ENCODE measurements around the gene MAST1.
"Not testable (repeated sequence)": the region's sequence is repeated elsewhere in the genome, so short reads cannot be mapped to it uniquely, and the experiment has no call there.

The MAST1 gene

GRCh38 chr19:12843999-12844732 is 5.9 kb downstream of the MAST1 start:
- no peaks in the 10 kb centered on the region for H3K27me3 ChIP-seq (ENCODE audit: control insufficient read depth, insufficient read depth, low read length)

GRCh38 chr19:12846613-12847012 is 8.3 kb downstream of the MAST1 start:
- H3K36me3 ChIP-seq (ENCODE audit: control insufficient read depth, insufficient read depth, low read length); H3K4me2 ChIP-seq (ENCODE audit: low read length); H3K79me2 ChIP-seq; H3K4me3 ChIP-seq (ENCODE audit: low read depth, low read length); H3K27ac ChIP-seq; H3K9me3 ChIP-seq (ENCODE audit: control insufficient read depth, low read length); H3K4me1 ChIP-seq; H2AFZ ChIP-seq; H3K9ac ChIP-seq; H3K27me3 ChIP-seq (ENCODE audit: control insufficient read depth, insufficient read depth, low read length): not testable (repeated sequence)

More at GRCh38 chr19:12843999-12844732, 5.9 kb downstream of the MAST1 start:
- Histone ChIP-seq H3K4me1 (peaks cover 11% of the 10 kb centered on the region), H3K9me3 (ENCODE audit: control insufficient read depth, low read length) (no peaks in the 10 kb centered on the region), H3K27ac (no peak overlapping the region), H2AFZ (no peak overlapping the region), H3K36me3 (ENCODE audit: control insufficient read depth, insufficient read depth, low read length) (no peaks in the 10 kb centered on the region), H3K4me2 (ENCODE audit: low read length) (no peak overlapping the region), H3K4me3 (ENCODE audit: low read depth, low read length) (no peak overlapping the region), H3K9ac (no peak overlapping the region), H3K79me2 (peaks cover 9% of the 10 kb centered on the region)
- TF ChIP-seq CTCF (IDR thresholded peaks at IDR 0.05), result no peak

- Histone ChIP-seq H3K4me3 (ENCODE audit: low read depth, low read length) (no peak overlapping the region), H3K27ac (no peak overlapping the region), H2AFZ (peak overlapping the region; percentile 79), H3K79me2 (no peaks in the 10 kb centered on the region), H3K9me3 (ENCODE audit: control insufficient read depth, low read length) (no peaks in the 10 kb centered on the region), H3K9ac (no peak overlapping the region), H3K4me1 (peaks cover 4% of the 10 kb centered on the region), H3K36me3 (ENCODE audit: control insufficient read depth, insufficient read depth, low read length) (no peaks in the 10 kb centered on the region), H3K4me2 (ENCODE audit: low read length) (peak overlapping the region; percentile 67), H3K27me3 (ENCODE audit: control insufficient read depth, insufficient read depth, low read length) (no peaks in the 10 kb centered on the region)
- TF ChIP-seq CTCF (IDR thresholded peaks at IDR 0.05), result peak; percentile 100
These were observed 9.1 kb downstream of the MAST1 start for GRCh38 chr19:12847159-12848139.

- Histone ChIP-seq H3K9me3 (ENCODE audit: control insufficient read depth, low read length) (peaks cover 3% of the 10 kb centered on the region), H3K4me3 (ENCODE audit: low read depth, low read length) (no peak overlapping the region), H3K36me3 (ENCODE audit: control insufficient read depth, insufficient read depth, low read length) (no peaks in the 10 kb centered on the region), H3K27me3 (ENCODE audit: control insufficient read depth, insufficient read depth, low read length) (no peaks in the 10 kb centered on the region), H3K4me1 (no peaks in the 10 kb centered on the region), H3K4me2 (ENCODE audit: low read length) (no peak overlapping the region), H2AFZ (no peak overlapping the region), H3K27ac (no peak overlapping the region), H3K79me2 (no peaks in the 10 kb centered on the region), H3K9ac (no peak overlapping the region)
- TF ChIP-seq CTCF (IDR thresholded peaks at IDR 0.05), result no peak
These were observed 18.3 kb downstream of the MAST1 start for GRCh38 chr19:12856653-12857052.

Data from parathyroid adenoma (tissue), 2 donors.